ENCODE results near the gene FBXO9. TPM values are rescaled to one million over a fixed set of nuclear protein-coding genes. Genes with fewer than 3 reads are reported as not detected.

The FBXO9 gene
- total RNA-seq, 4 donors from 2014 or later: 35.2 to 113 (median 43.2) TPM

GRCh38 chr6:53032849-53033248, 32.4 kb upstream of the FBXO9 start:
- H3K4me1 ChIP-seq: no peaks in the 10 kb centered on the region
- DNase-seq (ENCODE audit: low spot score in 2 of 2): no peak
- no peak overlapping the region for H3K27ac ChIP-seq
- 49% methylated on average over 4 of the region's 4 CpGs for WGBS
- no peaks in the 10 kb centered on the region for H3K9me3 ChIP-seq
- no peak for TF ChIP-seq POLR2A (IDR thresholded peaks at IDR 0.05)
- TF ChIP-seq EP300 (IDR thresholded peaks at IDR 0.05): no peak
- no peak for TF ChIP-seq POLR2AphosphoS5 (IDR thresholded peaks at IDR 0.05)
- TF ChIP-seq CTCF (IDR thresholded peaks at IDR 0.05): no peak
- H3K4me3 ChIP-seq: no peak overlapping the region
- no peaks in the 10 kb centered on the region for H3K27me3 ChIP-seq
- H3K36me3 ChIP-seq: peaks cover 58% of the 10 kb centered on the region

- Histone ChIP-seq H3K27me3 (no peaks in the 10 kb centered on the region), H3K9me3 (no peaks in the 10 kb centered on the region), H3K27ac (no peak overlapping the region), H3K4me1 (no peaks in the 10 kb centered on the region), H3K4me3 (no peak overlapping the region), H3K36me3 (peaks cover 61% of the 10 kb centered on the region)
- 57% methylated on average over 4 of the region's 4 CpGs for WGBS
- no peak for DNase-seq (ENCODE audit: low spot score in 2 of 2)
- no peak for TF ChIP-seq CTCF (IDR thresholded peaks at IDR 0.05)
- TF ChIP-seq POLR2AphosphoS5 (IDR thresholded peaks at IDR 0.05): no peak
- TF ChIP-seq POLR2A (IDR thresholded peaks at IDR 0.05): no peak
- no peak for TF ChIP-seq EP300 (IDR thresholded peaks at IDR 0.05)
Observed at GRCh38 chr6:53033764-53034163, 31.4 kb upstream of the FBXO9 start.

GRCh38 chr6:53035549-53036213, 29.5 kb upstream of the FBXO9 start:
- Histone ChIP-seq H3K4me3 (no peak overlapping the region), H3K9me3 (no peaks in the 10 kb centered on the region), H3K27ac (no peak overlapping the region), H3K36me3 (peaks cover 61% of the 10 kb centered on the region), H3K4me1 (no peaks in the 10 kb centered on the region), H3K27me3 (no peaks in the 10 kb centered on the region)
- TF ChIP-seq CTCF (IDR thresholded peaks at IDR 0.05): no peak
- TF ChIP-seq EP300 (IDR thresholded peaks at IDR 0.05): no peak
- TF ChIP-seq POLR2A (IDR thresholded peaks at IDR 0.05): no peak
- no peak for TF ChIP-seq POLR2AphosphoS5 (IDR thresholded peaks at IDR 0.05)
- no peak for DNase-seq (ENCODE audit: low spot score in 2 of 2)
- 76% methylated on average over 8 of the region's 8 CpGs for WGBS

GRCh38 chr6:53038141-53038540, 27.1 kb upstream of the FBXO9 start:
- 100% methylated on average over 1 of the region's 1 CpG for WGBS

GRCh38 chr6:53038596-53038995, 26.6 kb upstream of the FBXO9 start:
- Histone ChIP-seq H3K27ac (no peak overlapping the region), H3K27me3 (no peaks in the 10 kb centered on the region), H3K9me3 (no peaks in the 10 kb centered on the region), H3K4me3 (no peak overlapping the region), H3K36me3 (peaks cover 61% of the 10 kb centered on the region), H3K4me1 (peaks cover 8% of the 10 kb centered on the region)
- no peak for TF ChIP-seq CTCF (IDR thresholded peaks at IDR 0.05)
- no peak for DNase-seq (ENCODE audit: low spot score in 2 of 2)

More at GRCh38 chr6:53038141-53038540, 27.1 kb upstream of the FBXO9 start:
- peaks cover 61% of the 10 kb centered on the region for H3K36me3 ChIP-seq
- DNase-seq (ENCODE audit: low spot score in 2 of 2): no peak
- TF ChIP-seq CTCF (IDR thresholded peaks at IDR 0.05) (no peak), POLR2A (IDR thresholded peaks at IDR 0.05) (no peak), POLR2AphosphoS5 (IDR thresholded peaks at IDR 0.05) (no peak), EP300 (IDR thresholded peaks at IDR 0.05) (no peak)
- H3K9me3 ChIP-seq: no peaks in the 10 kb centered on the region
- no peak overlapping the region for H3K27ac ChIP-seq
- no peak overlapping the region for H3K4me3 ChIP-seq
- no peaks in the 10 kb centered on the region for H3K27me3 ChIP-seq
- peaks cover 8% of the 10 kb centered on the region for H3K4me1 ChIP-seq
